BLaER1 treated with 17β-estradiol and CSF1 and Interleukin-3, amounts not matched to agents 10 nM and 100 nM (cell line): Measurements from ENCODE around the gene ABAT.

Experiments used
- H3K27ac ChIP-seq, 11 experiments: shearing (Covaris generic); formaldehyde crosslinking; 2 replicates each; pipeline ENCODE4 v1.8.1; 2022
- H3K27me3 ChIP-seq, 11 experiments: shearing (Covaris generic); formaldehyde crosslinking; 2 replicates each; pipeline ENCODE4 v1.8.1; 2022
- H3K36me3 ChIP-seq, 11 experiments: shearing (Covaris generic); formaldehyde crosslinking; 2 replicates each; pipeline ENCODE4 v1.8.1; 2022
- H3K4me1 ChIP-seq, 10 experiments: shearing (Covaris generic); formaldehyde crosslinking; 2 replicates each; pipeline ENCODE4 v1.8.1; 2022
- H3K4me2 ChIP-seq, 11 experiments: shearing (Covaris generic); formaldehyde crosslinking; 2 replicates each; pipeline ENCODE4 v1.8.1; 2022
- H3K4me3 ChIP-seq, 10 experiments: shearing (Covaris generic); formaldehyde crosslinking; 2 replicates each; pipeline ENCODE4 v1.8.1; 2022
- H3K9ac ChIP-seq, 11 experiments: shearing (Covaris generic); formaldehyde crosslinking; 2 replicates each; pipeline ENCODE4 v1.8.1; 2022
- H3K9me3 ChIP-seq, 11 experiments: shearing (Covaris generic); formaldehyde crosslinking; replicated peaks in 1 of 11; 2 replicates each; pipeline ENCODE4 v1.8.1; 2022
- H4K20me1 ChIP-seq, 11 experiments: shearing (Covaris generic); formaldehyde crosslinking; 2 replicates each; pipeline ENCODE4 v1.8.1; 2022
- Cebpa-rat ChIP-seq, 11 experiments: shearing (Covaris generic); IDR thresholded peaks; 2 replicates each; pipeline ENCODE4 v1.8.1; 2022

Gene ABAT

DNA sequence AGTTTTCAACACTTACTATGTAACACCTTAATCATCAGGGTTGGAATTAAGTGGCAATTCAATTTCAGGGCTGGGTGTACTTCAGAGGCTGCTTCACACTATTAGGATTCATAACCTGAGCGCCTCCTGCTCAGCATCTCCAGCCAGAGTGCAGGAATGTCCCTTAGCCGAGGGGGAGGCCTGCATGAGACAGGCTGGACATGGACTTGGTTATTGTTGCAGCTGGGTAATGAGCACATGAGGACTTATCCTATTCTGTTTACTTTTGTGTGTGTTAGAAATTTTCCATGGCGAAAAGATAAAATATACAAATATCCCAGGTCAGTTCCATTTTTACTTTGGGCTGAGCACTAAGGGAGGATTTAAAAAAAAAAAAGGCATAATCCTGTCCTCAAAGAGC, 133.6 kb downstream of the ABAT start:
- no peak overlapping the region for H3K27ac ChIP-seq
- H3K36me3 ChIP-seq, result peaks cover 100% of the 10 kb centered on the region in 11 experiments
- no peaks in the 10 kb centered on the region for H3K4me1 ChIP-seq
- H3K4me2 ChIP-seq, result no peak overlapping the region
- H4K20me1 ChIP-seq, result peaks cover 16 to 100% (median 71%) of the 10 kb centered on the region in 11 experiments; a peak in 21 of 22 replicates
- no peak for TF ChIP-seq Cebpa-rat (IDR thresholded peaks at IDR 0.05)
- H3K9ac ChIP-seq, result peak overlapping the region in 1 of 11 experiments; percentile 13; a peak in 1 of 22 replicates
- no peaks in the 10 kb centered on the region for H3K27me3 ChIP-seq
- H3K9me3 ChIP-seq, result no peaks in the 10 kb centered on the region
- no peak overlapping the region for H3K4me3 ChIP-seq

GRCh38 chr16:8808613-8809353, 134.4 kb downstream of the ABAT start:
- TF ChIP-seq Cebpa-rat (IDR thresholded peaks at IDR 0.05), result no peak
- Histone ChIP-seq H3K9ac (peak overlapping the region in 1 of 11 experiments; percentile 13; a peak in 1 of 22 replicates), H3K36me3 (peaks cover 100% of the 10 kb centered on the region in 11 experiments), H3K4me3 (no peak overlapping the region), H3K27ac (no peak overlapping the region), H3K4me2 (no peak overlapping the region), H3K9me3 (no peaks in the 10 kb centered on the region), H4K20me1 (peaks cover 16 to 100% (median 70%) of the 10 kb centered on the region in 11 experiments; a peak in 21 of 22 replicates), H3K4me1 (no peaks in the 10 kb centered on the region), H3K27me3 (no peaks in the 10 kb centered on the region)

DNA sequence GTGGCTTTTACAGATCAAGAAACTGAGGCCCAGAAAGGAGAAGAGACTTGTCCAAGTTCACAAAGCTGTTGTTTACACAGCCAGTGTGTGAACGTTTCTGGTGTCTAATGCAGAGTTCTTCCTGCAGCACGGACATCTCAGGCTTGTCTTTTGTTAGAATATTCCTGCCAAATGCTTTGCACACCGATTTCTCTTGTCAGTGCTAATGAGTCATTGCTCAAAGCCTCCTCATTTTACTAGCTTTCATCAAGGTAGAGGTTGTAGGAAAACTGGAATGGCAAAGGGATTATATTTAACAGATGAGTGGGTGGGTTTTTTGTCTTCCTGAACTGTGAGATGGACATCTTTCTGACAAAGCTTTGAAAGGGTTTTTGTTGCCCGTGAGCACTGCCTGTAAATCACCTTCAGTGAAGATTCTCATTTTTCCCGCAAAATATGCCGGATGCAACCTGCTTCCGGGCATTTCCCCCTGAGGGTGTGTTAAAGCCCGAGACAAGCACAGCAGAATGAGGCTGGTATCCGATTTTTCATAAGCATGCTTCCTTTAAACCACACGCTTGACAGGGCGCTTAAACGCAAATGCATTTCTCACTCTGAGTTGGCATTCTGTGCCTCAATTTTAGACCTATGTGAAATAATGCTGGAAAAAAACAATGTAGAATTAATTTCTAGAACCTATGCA, 137.9 kb downstream of the ABAT start:
- no peaks in the 10 kb centered on the region for H3K9me3 ChIP-seq
- no peak overlapping the region for H3K27ac ChIP-seq
- H3K4me1 ChIP-seq, result peaks cover 8 to 20% (median 15%) of the 10 kb centered on the region in 10 experiments
- no peak overlapping the region for H3K4me3 ChIP-seq
- peaks cover 90 to 100% (median 100%) of the 10 kb centered on the region in 11 experiments for H3K36me3 ChIP-seq
- H3K4me2 ChIP-seq, result no peak overlapping the region
- TF ChIP-seq Cebpa-rat (IDR thresholded peaks at IDR 0.05), result no peak
- H4K20me1 ChIP-seq, result peaks cover 4 to 98% (median 47%) of the 10 kb centered on the region in 11 experiments; a peak in 19 of 22 replicates
- no peak overlapping the region for H3K9ac ChIP-seq
- no peaks in the 10 kb centered on the region for H3K27me3 ChIP-seq

DNA sequence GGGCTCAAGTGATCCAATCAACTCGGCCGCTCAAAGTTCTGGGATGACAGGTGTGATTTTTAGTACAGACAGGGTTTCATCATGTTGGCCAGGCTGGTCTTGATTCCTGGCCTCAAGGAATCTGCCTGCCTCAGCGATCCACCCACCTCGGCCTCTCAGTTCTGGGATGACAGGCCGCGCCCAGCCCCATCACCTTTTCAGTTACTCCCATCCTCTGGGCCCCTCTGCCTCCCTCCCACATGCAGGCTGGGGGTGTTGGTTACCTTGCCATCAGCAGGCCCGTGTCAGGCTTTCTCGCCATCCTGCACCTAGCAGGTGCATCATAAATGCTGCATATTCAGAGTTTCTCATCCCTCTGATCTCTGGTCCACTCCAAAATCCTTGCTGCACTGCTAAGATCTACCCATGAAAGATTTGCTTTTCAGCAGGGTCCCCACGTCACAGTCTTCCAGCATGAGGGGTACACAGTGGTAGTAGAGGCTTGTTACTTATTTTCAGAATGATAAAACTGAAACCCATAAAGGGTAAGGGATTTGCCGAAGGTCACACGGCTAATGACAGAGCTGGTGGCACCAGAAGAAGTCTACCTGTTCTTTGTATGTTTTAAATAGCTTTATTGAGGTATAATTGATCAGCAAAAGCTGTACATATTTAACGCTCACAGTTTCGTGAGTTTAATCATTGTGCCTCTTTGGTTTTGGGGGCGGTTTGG, 139.8 kb downstream of the ABAT start:
- Histone ChIP-seq H3K4me3 (no peak overlapping the region), H3K9ac (no peak overlapping the region), H3K4me1 (peaks cover 23 to 36% (median 30%) of the 10 kb centered on the region in 10 experiments)

GRCh38 chr16:8816967-8817655, 142.7 kb downstream of the ABAT start:
- H3K27me3 ChIP-seq, result no peaks in the 10 kb centered on the region
- H3K36me3 ChIP-seq, result peaks cover 65 to 100% (median 100%) of the 10 kb centered on the region in 11 experiments
- peak overlapping the region in 6 of 11 experiments; percentile 13 to 34 (median 22); a peak in 8 of 22 replicates for H3K27ac ChIP-seq
- H3K9ac ChIP-seq, result no peak overlapping the region
- no peaks in the 10 kb centered on the region for H3K9me3 ChIP-seq
- H3K4me3 ChIP-seq, result no peak overlapping the region
- H3K4me2 ChIP-seq, result peak overlapping the region in 7 of 11 experiments; percentile 7 to 57 (median 41); a peak in 10 of 22 replicates
- H4K20me1 ChIP-seq, result peaks cover 0 to 98% (median 47%) of the 10 kb centered on the region in 11 experiments; a peak in 15 of 22 replicates
- H3K4me1 ChIP-seq, result peaks cover 40 to 65% (median 56%) of the 10 kb centered on the region in 10 experiments
- TF ChIP-seq Cebpa-rat (IDR thresholded peaks at IDR 0.05), result no peak

More for the DNA sequence above, 139.8 kb downstream of the ABAT start:
- Histone ChIP-seq H4K20me1 (peaks cover 0 to 98% (median 42%) of the 10 kb centered on the region in 11 experiments; a peak in 19 of 22 replicates), H3K4me2 (no peak overlapping the region), H3K9me3 (no peaks in the 10 kb centered on the region), H3K27ac (no peak overlapping the region), H3K36me3 (peaks cover 79 to 100% (median 100%) of the 10 kb centered on the region in 11 experiments), H3K27me3 (no peaks in the 10 kb centered on the region)
- TF ChIP-seq Cebpa-rat (IDR thresholded peaks at IDR 0.05), result no peak

DNA sequence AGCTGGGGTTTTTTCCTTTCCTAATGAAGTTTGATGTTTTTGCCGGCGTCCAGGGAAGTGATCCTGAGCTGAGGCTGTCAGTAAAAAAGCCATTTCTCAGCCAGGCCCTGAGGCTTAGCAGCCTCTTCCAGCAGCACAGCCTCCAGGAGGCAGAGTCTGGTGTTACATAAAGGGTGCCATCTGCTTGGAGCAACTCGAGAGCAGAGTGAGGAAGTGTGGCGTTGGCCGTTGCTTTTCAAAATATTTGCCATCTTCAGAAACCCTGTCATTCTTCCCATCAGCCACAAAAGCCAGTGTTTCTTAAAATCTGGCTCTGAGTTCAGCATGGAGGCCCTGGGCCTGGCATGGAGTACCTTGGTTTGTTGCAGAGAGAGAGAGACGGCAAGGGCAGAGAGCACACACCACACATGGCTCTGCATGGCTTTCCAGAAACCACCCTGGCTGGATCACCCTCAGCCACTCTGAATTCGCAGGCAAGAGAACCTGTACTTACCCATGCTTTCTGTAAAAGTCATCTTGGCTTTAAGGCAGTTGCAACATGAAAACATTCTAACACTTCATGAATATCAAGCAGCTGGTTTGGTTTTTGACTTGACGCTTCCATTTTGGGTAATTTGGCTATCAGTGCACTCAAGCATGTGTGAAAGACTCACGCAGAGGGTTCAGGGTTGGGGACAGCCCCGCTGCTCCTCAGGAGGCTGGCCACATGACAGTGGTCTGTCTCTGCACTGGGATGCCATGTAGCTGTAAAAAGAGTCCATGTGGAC, 144.3 kb downstream of the ABAT start:
- peak overlapping the region in 9 of 11 experiments; percentile 25 to 58 (median 37); a peak in 17 of 22 replicates for H3K27ac ChIP-seq
- TF ChIP-seq Cebpa-rat (IDR thresholded peaks at IDR 0.05), result no peak
- peak overlapping the region in 4 of 11 experiments; percentile 8 to 50 (median 22); a peak in 3 of 22 replicates for H3K9ac ChIP-seq
- no peak overlapping the region for H3K4me3 ChIP-seq
- peaks cover 64 to 100% (median 99%) of the 10 kb centered on the region in 11 experiments for H3K36me3 ChIP-seq
- peaks cover 40 to 76% (median 64%) of the 10 kb centered on the region in 10 experiments for H3K4me1 ChIP-seq
- H3K9me3 ChIP-seq, result no peaks in the 10 kb centered on the region
- peaks cover 0 to 98% (median 42%) of the 10 kb centered on the region in 11 experiments; a peak in 15 of 22 replicates for H4K20me1 ChIP-seq
- H3K4me2 ChIP-seq, result peak overlapping the region; percentile 30 to 76 (median 60); a peak in 20 of 22 replicates
- H3K27me3 ChIP-seq, result no peaks in the 10 kb centered on the region

DNA sequence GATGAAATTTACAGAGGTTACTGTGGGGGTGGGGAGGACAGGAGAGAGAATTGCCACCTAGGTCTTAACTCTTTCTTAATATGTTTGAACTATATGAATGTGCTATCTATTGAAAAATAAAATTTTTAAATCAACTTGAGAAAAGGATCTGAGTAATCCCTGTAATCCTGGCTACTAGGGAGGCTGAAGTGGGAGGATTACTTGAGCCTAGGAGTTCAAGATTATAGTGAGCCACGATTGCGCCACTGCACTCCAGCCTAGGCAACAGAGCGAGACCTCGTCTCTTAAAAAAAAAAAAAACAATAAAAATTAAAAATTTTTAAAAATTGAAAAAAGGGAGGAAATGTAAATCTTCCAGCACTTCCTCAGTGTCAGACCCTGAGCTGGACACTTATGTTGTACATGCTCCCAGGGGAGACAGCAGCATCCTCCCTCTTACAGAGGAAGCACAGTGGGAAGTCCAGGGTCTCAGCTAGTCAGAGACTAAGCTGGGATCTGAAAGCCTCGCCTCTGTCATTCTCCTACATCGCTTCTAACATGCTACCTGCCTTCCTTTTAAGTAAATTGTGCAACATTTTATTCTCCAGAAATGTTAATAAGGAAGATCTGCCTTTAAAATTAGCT, 145.1 kb downstream of the ABAT start:
- no peaks in the 10 kb centered on the region for H3K9me3 ChIP-seq
- peaks cover 40 to 76% (median 64%) of the 10 kb centered on the region in 10 experiments for H3K4me1 ChIP-seq
- H3K27ac ChIP-seq, result peak overlapping the region in 9 of 11 experiments; percentile 25 to 58 (median 46); a peak in 13 of 22 replicates
- no peak overlapping the region for H3K4me3 ChIP-seq
- H3K36me3 ChIP-seq, result peaks cover 64 to 100% (median 98%) of the 10 kb centered on the region in 11 experiments
- peak overlapping the region in 10 of 11 experiments; percentile 20 to 76 (median 60); a peak in 19 of 22 replicates for H3K4me2 ChIP-seq
- H4K20me1 ChIP-seq, result peaks cover 0 to 96% (median 33%) of the 10 kb centered on the region in 11 experiments; a peak in 14 of 22 replicates
- H3K27me3 ChIP-seq, result no peaks in the 10 kb centered on the region
- H3K9ac ChIP-seq, result peak overlapping the region in 2 of 11 experiments; percentile 17 to 19; a peak in 3 of 22 replicates
- TF ChIP-seq Cebpa-rat (IDR thresholded peaks at IDR 0.05), result 0 out of 22 replicates have a peak, but pooled peaks of 2 of the 11 experiments have one; percentile 5 to 36
